Stomach (tissue), 4 donors: ENCODE measurements around the gene ABCA3.

Experiments used
- POLR2A ChIP-seq, 4 donors: fragments of 450-650 bp; IDR thresholded peaks; one replicate each; pipeline ENCODE4 v1.6.1; 2016; ENCODE audit warnings: antibody characterized with exemption in 4 of 4, control low read depth in 2 of 4, mild to moderate bottlenecking in 1 of 4, moderate library complexity in 1 of 4
- POLR2AphosphoS5 ChIP-seq, 3 donors: sonication (generic); formaldehyde crosslinking; IDR thresholded peaks; one replicate each; pipeline ENCODE4 v1.6.1; 2016; ENCODE audit warnings: antibody characterized with exemption in 3 of 3
- TF ChIP-seq, protein P1 (sequence below), 7 experiments: fragments of 450-650 bp in 4 of 7; fragments of 200-600 bp in 3 of 7; sonication (generic) in 3 of 7; IDR thresholded peaks; one replicate each; pipeline ENCODE4 v1.5.1; 2016 to 2019; ENCODE audit warnings: antibody characterized with exemption in 7 of 7, control low read depth in 2 of 7, mild to moderate bottlenecking in 1 of 7

DNA sequence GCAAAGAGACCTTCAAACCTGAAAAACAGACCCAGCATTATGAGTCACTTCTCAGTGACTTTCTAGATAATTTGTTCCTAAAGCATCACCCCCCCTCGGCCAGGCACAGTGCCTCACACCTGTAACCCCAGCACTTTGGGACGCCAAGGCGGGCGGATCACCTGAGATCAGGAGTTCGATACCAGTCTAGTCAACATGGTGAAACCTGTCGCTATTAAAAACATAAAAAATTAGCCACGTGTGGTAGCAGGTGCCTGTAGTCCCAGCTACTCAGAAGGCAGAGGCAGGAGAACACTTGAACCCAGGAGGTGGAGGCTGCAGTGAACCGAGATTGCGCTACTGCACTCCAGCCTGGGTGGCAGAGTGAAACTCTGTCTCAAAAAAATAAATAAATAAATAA lies 48.3 kb downstream of the ABCA3 start:
- TF ChIP-seq, protein P1, sequence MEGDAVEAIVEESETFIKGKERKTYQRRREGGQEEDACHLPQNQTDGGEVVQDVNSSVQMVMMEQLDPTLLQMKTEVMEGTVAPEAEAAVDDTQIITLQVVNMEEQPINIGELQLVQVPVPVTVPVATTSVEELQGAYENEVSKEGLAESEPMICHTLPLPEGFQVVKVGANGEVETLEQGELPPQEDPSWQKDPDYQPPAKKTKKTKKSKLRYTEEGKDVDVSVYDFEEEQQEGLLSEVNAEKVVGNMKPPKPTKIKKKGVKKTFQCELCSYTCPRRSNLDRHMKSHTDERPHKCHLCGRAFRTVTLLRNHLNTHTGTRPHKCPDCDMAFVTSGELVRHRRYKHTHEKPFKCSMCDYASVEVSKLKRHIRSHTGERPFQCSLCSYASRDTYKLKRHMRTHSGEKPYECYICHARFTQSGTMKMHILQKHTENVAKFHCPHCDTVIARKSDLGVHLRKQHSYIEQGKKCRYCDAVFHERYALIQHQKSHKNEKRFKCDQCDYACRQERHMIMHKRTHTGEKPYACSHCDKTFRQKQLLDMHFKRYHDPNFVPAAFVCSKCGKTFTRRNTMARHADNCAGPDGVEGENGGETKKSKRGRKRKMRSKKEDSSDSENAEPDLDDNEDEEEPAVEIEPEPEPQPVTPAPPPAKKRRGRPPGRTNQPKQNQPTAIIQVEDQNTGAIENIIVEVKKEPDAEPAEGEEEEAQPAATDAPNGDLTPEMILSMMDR (IDR thresholded peaks at IDR 0.05), result no peak
- no peak for TF ChIP-seq POLR2AphosphoS5 (IDR thresholded peaks at IDR 0.05)
- no peak for TF ChIP-seq POLR2A (IDR thresholded peaks at IDR 0.05)
